Fibroblast of lung (primary cell): ENCODE results near the gene MRPS31. TPM values are rescaled to one million over a fixed set of nuclear protein-coding genes. Genes with fewer than 3 reads are reported as not detected.

Experiments
- DNase-seq, 2 donors: peaks; one replicate each; pipeline versions ENCODE4 v3.0.0 to v3.0.0-alpha.2; 2010; ENCODE audit warnings: low read depth in 2 of 2
- H2AFZ ChIP-seq: 2 replicates; pipeline ENCODE4 v1.5.1; 2012; ENCODE audit warnings: low read length, control low read depth, inconsistent platforms
- H3K27ac ChIP-seq: 2 replicates; pipeline ENCODE4 v1.5.1; 2011; ENCODE audit warnings: low read length, control low read depth; ENCODE audit not compliant: insufficient read depth
- H3K27me3 ChIP-seq: 2 replicates; pipeline ENCODE4 v1.5.1; 2011; ENCODE audit warnings: mild to moderate bottlenecking, low read length; ENCODE audit not compliant: control insufficient read depth, insufficient read depth
- H3K36me3 ChIP-seq: 2 replicates; pipeline ENCODE4 v1.5.1; 2011; ENCODE audit warnings: low read length; ENCODE audit not compliant: control insufficient read depth, insufficient read depth
- H3K4me1 ChIP-seq: 2 replicates; pipeline ENCODE4 v1.5.1; 2011; ENCODE audit warnings: low read length; ENCODE audit not compliant: control insufficient read depth, insufficient read depth; ENCODE audit errors: extremely low read depth
- H3K4me2 ChIP-seq: 2 replicates; pipeline ENCODE4 v1.5.1; 2011; ENCODE audit warnings: low read length, control low read depth; ENCODE audit not compliant: insufficient read depth; ENCODE audit errors: extremely low read depth
- H3K4me3 ChIP-seq, 4 experiments: fragments of 200-600 bp in 1 of 4; sonication (generic) in 1 of 4; replicated peaks in 1 of 4; 2 replicates each; pipeline ENCODE4 v1.5.1; 2011 to 2016; ENCODE audit warnings: low read length in 4 of 4, low read depth in 3 of 4, mild to moderate bottlenecking in 3 of 4, control low read depth in 2 of 4, inconsistent platforms in 1 of 4, mixed read lengths in 1 of 4; ENCODE audit not compliant: insufficient read depth in 1 of 4; ENCODE audit errors: control extremely low read depth in 1 of 4
- H3K79me2 ChIP-seq: 2 replicates; pipeline ENCODE4 v1.5.1; 2012; ENCODE audit warnings: mild to moderate bottlenecking, low read length, inconsistent platforms; ENCODE audit not compliant: control insufficient read depth, insufficient read depth
- H3K9ac ChIP-seq: 2 replicates; pipeline ENCODE4 v1.5.1; 2011; ENCODE audit warnings: mild to moderate bottlenecking, low read length, control low read depth; ENCODE audit not compliant: insufficient read depth
- H3K9me3 ChIP-seq: 2 replicates; pipeline ENCODE4 v1.5.1; 2012; ENCODE audit warnings: low read depth, low read length; ENCODE audit not compliant: control insufficient read depth, insufficient read depth
- H4K20me1 ChIP-seq: 2 replicates; pipeline ENCODE4 v1.5.1; 2011; ENCODE audit warnings: low read length; ENCODE audit not compliant: control insufficient read depth, insufficient read depth; ENCODE audit errors: extremely low read depth
- EZH2 ChIP-seq: IDR thresholded peaks from 2 replicates; pipeline ENCODE4 v1.5.1; 2012; ENCODE audit warnings: low read length, control low read depth, mild to moderate bottlenecking; ENCODE audit errors: missing control alignments
- polyA plus RNA-seq, 2 donors: library from polyadenylated mRNA; depleted of rRNA in 1 of 2; stranded (reverse) in 1 of 2; unstranded in 1 of 2; fragments of >200 nt; gene quantifications; 2 replicates each; pipeline ENCODE4 v1.2.1, GENCODE V29; 2011 to 2012; ENCODE audit warnings: missing spikeins in 1 of 2
- total RNA-seq: library from RNA; depleted of rRNA; stranded (reverse); fragments of >200 nt; gene quantifications from 2 replicates; pipeline ENCODE4 v1.2.1, GENCODE V29; 2014
- TF ChIP-seq, protein P1 (sequence below), 2 donors: IDR thresholded peaks in 1 of 2; conservative IDR thresholded peaks in 1 of 2; 1 replicate in 1 of 2; 2 replicates in 1 of 2; pipeline ENCODE4 v1.5.1; 2011 to 2012; ENCODE audit warnings: low read length in 2 of 2, control low read depth in 1 of 2, inconsistent platforms in 1 of 2, low read depth in 1 of 2, mild to moderate bottlenecking in 1 of 2

MRPS31 gene
- total and polyA plus RNA-seq, 2 donors (not counting 1 experiment from before 2014, with no cell fraction given), result 14.2 to 16.0 TPM

DNA sequence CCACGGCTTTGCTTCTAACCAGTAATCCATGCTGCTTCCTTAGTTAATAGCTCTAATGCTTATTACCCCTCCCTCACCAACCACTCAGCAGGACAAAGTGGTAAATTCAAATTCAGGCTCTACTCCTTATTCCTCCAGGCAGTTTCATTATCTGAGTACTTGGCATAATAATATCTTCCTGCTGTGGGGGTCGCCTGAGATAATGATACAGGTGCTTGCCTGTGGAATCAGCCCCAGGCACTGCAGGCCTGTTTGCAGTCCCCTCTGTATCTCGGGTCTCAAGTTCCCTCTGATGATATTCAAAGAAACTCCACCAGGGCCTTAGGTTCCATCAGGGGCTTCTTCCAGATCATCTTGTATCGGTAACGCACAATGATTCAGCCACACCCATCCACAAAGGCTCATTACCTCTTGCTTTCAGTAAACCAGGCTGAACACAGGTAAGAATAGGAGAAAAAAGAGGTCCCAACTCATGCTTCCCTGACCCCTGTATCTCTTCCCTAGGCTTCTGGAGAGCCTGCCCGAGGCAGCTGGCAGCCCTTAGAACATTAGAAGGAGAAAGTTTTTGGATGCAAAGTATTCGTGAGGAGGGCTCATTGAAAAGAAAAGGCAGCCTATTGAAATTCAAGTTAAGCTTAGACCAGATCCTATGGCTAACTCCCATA is 90.2 kb downstream of the MRPS31 start:
- Histone ChIP-seq H3K4me2 (no peak overlapping the region), H4K20me1 (no peaks in the 10 kb centered on the region), H3K27me3 (no peaks in the 10 kb centered on the region), H3K79me2 (no peaks in the 10 kb centered on the region), H3K4me1 (no peaks in the 10 kb centered on the region), H2AFZ (no peak overlapping the region), H3K27ac (no peak overlapping the region), H3K4me3 (no peak overlapping the region), H3K36me3 (no peaks in the 10 kb centered on the region), H3K9ac (no peak overlapping the region), H3K9me3 (no peaks in the 10 kb centered on the region)
- no peak for DNase-seq
- TF ChIP-seq, protein P1, sequence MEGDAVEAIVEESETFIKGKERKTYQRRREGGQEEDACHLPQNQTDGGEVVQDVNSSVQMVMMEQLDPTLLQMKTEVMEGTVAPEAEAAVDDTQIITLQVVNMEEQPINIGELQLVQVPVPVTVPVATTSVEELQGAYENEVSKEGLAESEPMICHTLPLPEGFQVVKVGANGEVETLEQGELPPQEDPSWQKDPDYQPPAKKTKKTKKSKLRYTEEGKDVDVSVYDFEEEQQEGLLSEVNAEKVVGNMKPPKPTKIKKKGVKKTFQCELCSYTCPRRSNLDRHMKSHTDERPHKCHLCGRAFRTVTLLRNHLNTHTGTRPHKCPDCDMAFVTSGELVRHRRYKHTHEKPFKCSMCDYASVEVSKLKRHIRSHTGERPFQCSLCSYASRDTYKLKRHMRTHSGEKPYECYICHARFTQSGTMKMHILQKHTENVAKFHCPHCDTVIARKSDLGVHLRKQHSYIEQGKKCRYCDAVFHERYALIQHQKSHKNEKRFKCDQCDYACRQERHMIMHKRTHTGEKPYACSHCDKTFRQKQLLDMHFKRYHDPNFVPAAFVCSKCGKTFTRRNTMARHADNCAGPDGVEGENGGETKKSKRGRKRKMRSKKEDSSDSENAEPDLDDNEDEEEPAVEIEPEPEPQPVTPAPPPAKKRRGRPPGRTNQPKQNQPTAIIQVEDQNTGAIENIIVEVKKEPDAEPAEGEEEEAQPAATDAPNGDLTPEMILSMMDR (conservative IDR thresholded peaks at IDR 0.05 in 1 of 2, IDR thresholded peaks at IDR 0.05 in 1 of 2; ENCODE audit: low read depth in 1 of 2, low read length in 2 of 2), result no peak
- TF ChIP-seq EZH2, result no peak

GRCh38 chr13:40679480-40679985 is 91.5 kb downstream of the MRPS31 start:
- H2AFZ ChIP-seq, result no peak overlapping the region
- no peaks in the 10 kb centered on the region for H3K4me1 ChIP-seq
- H4K20me1 ChIP-seq, result no peaks in the 10 kb centered on the region
- H3K9me3 ChIP-seq, result no peaks in the 10 kb centered on the region
- H3K4me3 ChIP-seq, result no peak overlapping the region
- H3K9ac ChIP-seq, result no peak overlapping the region
- no peaks in the 10 kb centered on the region for H3K27me3 ChIP-seq
- H3K27ac ChIP-seq, result no peak overlapping the region
- TF ChIP-seq, protein P1 (conservative IDR thresholded peaks at IDR 0.05 in 1 of 2, IDR thresholded peaks at IDR 0.05 in 1 of 2; ENCODE audit: low read depth in 1 of 2, low read length in 2 of 2), result no peak
- TF ChIP-seq EZH2, result no peak
- DNase-seq, result no peak
- no peaks in the 10 kb centered on the region for H3K36me3 ChIP-seq
- no peak overlapping the region for H3K4me2 ChIP-seq
- H3K79me2 ChIP-seq, result no peaks in the 10 kb centered on the region

Other genes starting within 250 kb of the MRPS31 start
- 2.5 and 2.8 TPM in 2 replicates for gene FOXO1, start 104.5 kb downstream of the MRPS31 start, total RNA-seq
- gene FOXO1, start 104.5 kb downstream of the MRPS31 start, polyA plus RNA-seq, result 1.4 and 1.9 TPM in 2 replicates
- 9.6 and 10.3 TPM in 2 replicates for gene SLC25A15, start 18.4 kb upstream of the MRPS31 start, total RNA-seq
- 6.8 and 10.2 TPM in 2 replicates for gene SLC25A15, start 18.4 kb upstream of the MRPS31 start, polyA plus RNA-seq
- 34.7 and 38.5 TPM in 2 replicates for gene ELF1, start 248.1 kb upstream of the MRPS31 start, total RNA-seq
- gene ELF1, start 248.1 kb upstream of the MRPS31 start, polyA plus RNA-seq, result 31.5 and 41.0 TPM in 2 replicates